ENCODE results near the gene IL17RC.
A peak's percentile ranks its signal among the peaks of the same experiment; 100 is the strongest.

Gene IL17RC

DNA sequence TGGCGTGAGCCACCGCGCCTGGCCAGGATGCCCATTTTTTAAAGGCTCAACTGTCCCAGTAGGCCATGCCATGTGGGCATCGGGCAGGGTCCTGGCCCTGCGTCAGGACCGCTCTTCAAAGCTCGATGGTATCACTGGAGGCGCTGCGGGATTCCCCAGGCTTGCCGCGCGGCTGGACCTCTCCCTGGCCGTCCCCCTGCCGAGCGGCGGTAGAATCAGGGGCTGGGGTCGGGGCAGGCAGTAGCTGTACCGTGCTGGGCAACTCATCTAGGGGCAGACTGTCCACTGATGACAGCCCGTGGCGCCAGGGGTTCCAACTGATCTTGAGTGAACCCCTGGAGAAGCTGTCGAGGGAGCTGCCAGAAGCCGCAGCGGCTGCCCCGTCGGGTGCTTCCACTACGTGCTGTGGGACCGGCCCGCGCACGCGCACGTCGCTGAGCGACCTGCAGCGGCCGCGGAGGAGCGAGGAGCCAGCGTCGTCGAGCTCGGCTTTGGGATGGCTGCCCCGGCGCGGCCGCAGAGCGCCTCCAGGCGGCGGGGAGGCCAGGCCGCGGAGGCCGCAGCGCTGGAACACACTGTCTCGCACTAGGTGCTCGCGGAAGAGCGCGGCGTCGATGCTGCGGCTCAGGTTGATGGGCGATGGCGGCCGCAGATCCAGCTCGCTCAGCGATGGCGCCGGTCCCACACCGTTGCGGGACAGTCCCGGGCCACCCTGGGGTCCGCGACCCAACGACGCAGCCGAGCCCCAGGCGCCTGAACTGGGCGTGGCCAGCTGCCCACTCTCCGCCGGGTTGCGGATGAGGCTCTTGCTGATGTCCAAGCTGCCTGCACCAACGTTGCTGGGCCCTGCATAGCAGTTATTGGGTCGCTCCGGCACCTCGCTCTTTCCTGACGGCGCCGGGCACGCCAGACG is 29.5 kb downstream of the IL17RC start:
- DNase-seq (ENCODE audit: low spot score), result peak; percentile 95

GRCh38 chr3:9947025-9947995 is 30.4 kb downstream of the IL17RC start:
- DNase-seq (ENCODE audit: low spot score), result peak; percentile 83

GRCh38 chr3:9948586-9948985 is 31.7 kb downstream of the IL17RC start:
- DNase-seq (ENCODE audit: low spot score), result no peak

DNA sequence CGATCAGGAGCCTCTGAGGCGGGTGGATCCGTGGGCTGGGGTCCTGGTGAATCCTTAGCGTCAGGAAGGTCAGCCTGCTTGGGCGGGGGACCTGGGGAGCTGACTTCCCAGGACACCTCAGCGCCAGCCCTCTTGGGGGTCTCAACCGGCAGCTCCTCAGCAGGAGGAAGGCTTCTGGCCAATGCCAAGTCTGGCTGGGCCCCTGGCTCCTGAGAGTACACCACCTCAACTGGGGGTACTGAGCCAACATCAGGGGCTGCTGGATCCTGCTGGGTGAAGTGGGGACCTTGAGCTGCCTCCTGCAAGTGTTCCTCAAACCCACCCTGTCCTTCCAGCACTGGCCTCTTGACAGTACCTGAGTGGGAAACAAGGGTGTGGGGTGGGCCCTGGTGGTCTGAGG is 32.2 kb downstream of the IL17RC start:
- no peak for DNase-seq (ENCODE audit: low spot score)

DNA sequence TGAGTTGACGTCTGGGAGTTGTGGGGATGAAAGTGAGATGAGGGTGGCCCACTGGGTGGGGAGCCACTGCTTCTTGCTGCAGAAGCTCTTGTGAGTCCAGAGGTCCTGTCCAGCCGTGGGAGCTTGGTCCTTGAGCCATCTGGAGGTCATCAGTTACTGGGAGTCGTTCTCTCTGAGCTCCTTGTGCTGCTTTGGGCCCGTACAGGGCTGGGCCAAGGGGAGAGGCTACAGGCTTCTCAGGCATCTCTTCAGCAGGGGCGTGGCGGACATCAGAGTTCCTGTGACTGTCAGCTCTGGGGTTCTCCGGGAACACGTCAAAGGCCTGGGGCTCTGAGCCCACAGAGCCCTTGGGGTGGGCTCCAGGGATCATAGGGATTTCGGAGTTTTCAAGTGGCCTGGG is 32.7 kb downstream of the IL17RC start:
- DNase-seq (ENCODE audit: low spot score), result no peak

- no peak for DNase-seq (ENCODE audit: low spot score)
Measured at GRCh38 chr3:9951126-9951525, 34.2 kb downstream of the IL17RC start.

- DNase-seq (ENCODE audit: low spot score), result no peak
Measured at GRCh38 chr3:9951598-9951961, 34.7 kb downstream of the IL17RC start.

DNA sequence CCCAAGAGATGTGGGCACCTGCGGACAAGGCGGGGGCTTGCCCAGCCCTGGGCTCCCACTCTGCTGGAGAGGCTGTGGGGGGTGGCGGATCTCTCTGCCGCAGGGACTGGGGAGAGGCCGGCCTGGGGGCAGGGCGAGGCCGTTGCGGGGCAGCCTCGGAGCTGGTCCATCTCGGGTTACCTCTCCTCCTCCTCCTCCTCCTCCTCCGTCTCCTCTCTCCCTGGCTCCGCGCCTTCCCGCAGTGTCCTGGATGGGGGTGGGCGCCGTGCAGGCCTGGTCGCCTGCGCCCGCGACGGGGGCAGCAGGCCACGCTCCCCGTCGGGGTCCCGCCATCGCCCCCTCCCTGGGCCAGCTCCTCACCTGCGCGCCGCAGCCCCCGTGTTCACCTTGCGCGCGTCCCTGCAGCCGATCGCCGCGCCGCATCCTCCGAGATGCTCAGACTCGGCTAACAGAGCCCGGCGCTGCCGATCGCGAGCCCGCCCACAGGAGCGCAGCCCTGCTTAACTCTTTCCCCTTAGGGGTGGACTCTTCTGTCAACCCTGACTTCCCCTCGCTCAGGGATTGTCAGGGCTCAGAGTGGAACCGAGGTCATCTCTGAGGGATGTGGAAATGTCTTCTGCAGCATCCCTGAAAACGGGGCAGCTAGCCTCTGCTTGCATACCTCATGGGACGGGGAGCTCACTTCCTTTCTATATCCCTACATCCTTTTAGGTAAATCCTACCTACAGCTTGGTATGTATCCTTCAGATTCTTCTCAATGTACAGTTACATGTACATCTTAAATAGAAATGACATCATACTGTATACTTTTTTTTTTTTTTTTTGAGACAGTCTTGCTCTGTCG is 35.3 kb downstream of the IL17RC start, which contains the start of gene PRRT3:
Gene PRRT3 (minus strand): TSS at position 447 of the 844 bp plus-strand sequence. CDS start 2,293 bp downstream, outside the sequence.
- peak; percentile 61 for DNase-seq (ENCODE audit: low spot score)

DNA sequence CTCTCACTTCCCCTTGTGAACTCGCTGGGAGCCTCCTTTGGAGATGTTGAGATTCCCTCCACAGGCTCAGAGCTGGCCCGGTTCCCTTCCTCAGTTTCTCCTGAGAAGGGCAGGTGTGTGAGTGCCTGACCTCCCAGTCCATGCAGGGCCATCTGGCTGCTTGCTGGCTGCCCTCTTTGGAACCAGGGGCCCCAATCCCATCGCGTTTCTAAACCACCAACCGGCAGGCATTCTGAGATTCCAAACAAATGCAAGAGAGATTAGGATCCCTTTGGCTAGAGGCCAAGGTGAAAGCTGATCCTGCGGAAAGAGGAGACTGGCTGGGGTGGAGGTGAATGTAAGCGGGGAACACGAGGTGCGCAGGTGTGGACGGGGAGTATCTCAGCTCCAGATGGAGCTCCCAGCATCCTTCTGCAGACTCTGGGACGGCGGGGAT is 38.2 kb downstream of the IL17RC start:
- DNase-seq (ENCODE audit: low spot score), result no peak

DNA sequence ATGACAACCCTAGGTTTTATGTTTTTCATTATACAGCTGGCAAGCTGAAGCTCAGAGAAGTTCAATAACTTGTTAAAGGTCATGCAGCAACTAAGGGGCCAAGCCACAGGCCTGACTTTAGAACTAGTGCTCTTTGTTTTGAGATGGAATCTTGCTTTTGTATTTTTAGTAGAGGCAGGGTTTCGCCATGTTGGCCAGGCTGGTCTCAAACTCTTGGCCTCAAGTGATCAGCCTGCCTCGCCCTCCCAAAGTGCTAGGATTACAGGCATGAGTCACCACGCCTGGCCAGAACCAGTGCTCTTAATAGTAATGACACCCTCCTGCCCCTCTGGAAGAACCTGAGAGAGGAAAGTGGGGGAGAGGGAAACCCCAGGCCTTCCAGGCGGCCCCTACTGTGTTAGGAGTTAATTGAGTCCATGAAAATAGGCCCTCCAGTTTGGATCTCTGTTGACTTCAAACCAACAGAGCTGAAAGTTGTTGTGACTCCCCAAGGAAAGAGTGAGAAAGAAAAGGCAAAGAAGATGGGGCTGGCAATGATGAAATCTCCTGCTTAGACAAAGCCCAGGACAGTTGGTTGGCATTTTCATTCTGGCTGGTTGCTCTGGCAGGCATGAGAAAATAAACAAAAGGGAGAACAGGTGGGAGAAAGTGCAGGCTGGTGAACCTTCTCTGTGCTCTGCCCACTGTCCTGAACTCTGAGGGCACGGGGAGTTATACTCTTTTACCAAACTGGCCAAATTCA is 38.9 kb downstream of the IL17RC start:
- no peak for DNase-seq (ENCODE audit: low spot score)

- DNase-seq (ENCODE audit: low spot score), result no peak
Measured at GRCh38 chr3:9957214-9957613, 40.3 kb downstream of the IL17RC start.

- DNase-seq (ENCODE audit: low spot score), result no peak
Measured at GRCh38 chr3:9965200-9965875, 48.4 kb downstream of the IL17RC start.

DNA sequence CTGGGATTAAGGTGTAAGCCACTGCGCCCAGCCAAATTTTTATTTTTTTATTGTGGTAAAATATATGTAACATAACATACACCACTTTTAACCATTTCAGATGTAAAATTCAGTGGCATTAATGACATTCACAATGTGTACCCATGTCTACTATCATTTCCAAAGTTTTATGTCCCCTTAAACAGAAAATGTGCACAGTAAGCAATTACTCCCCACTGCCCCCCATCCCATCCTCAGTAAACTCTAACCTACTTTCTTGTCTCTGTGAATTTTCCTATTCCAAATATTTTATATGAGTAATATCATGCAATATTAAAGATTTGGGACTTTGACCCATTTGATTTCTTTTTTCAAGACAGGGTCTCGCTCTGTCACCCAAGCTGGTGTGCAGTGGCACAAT is 49.9 kb downstream of the IL17RC start:
- DNase-seq (ENCODE audit: low spot score), result no peak

DNA sequence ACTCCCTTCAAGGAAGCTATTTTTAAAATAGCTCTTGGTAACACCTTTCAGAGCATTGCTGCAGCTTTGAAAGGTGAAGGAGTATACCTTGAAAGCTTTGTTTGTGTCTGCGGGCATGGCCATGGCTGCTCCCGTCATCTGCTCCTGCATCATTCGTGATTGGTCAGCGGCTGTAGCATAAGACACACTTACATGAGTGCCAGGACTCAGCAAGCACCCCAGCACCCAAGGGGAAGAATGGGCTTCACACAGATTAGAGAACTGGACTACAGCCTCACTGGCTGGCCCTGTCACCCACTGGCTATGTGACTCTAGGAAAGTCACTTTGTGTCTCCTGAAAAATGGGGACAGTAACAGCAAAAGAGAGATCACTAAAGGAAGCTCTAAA is 52.7 kb downstream of the IL17RC start:
- DNase-seq (ENCODE audit: low spot score), result no peak

DNA sequence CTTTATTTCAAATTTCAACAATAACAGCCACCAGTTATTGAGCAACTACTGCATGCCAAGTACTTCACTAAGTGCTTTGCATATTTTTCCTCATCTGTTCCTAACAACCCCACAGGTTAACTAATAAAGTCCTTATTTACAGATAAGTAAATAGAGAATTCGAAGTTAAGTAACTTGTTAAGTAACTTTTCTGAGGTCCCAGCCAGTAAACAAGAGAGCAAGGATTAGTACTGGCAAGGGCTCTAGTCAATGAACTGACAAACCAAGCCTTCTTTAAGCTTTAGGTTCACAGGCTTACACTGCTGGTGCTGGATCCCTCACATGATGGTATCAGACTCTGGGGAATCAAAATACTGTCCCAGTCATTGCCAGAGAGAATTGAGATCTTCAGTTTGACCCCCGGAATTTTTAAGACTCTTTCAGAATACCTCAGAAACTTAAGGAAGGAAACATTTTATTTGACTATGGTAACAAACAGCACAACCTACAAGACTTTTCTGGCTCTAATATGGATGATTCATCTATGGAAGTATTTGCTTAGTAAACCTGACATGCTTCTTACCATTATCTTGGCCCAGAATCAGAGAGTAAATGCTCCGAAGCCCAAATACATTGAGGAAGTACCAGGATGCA is 53.2 kb downstream of the IL17RC start:
- peak; percentile 79 for DNase-seq (ENCODE audit: low spot score)

DNA sequence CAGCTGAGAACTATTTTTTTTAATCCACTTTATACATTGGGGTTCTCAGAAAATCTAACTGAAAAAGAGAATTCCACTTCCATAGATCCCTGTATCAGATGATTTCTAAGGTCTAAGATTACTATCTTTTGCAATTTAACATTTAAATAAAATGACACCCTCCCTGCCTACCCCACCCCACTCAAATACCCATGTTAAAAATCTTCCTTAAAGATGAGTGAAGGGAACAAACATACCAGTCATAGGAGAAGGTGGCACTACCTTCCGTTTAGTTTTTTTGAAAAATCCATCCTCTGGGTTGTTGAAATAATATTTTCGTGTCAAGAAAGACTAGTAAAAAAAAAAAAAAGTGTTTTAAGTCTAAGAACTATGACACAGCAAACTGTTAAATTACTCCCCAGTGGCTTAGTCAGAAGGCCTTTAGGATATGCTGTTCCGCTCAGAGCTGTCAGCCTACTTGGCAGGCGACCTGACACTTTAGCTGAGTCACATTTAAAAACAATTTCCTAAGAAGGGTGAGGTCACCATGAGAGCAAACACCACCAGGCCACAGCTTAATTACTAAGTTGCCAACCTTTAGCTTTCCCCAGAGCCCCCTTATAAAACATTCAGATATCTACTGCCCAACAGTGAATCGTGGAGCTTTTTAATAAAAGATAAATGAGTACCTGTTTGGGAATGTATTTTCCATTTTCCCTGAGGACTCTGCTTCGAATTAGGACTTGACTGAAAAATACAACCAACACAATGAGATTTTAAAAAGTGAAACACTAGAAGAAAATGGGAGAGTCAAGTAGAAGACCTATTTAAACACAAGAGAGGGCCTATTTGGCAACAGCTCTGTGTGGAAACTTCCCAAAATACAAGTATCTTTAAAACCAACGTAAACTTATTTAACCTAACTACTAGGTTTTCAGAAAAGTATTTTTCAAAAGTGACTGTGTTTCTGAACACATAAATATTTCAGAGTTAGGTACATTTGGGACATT is 60.1 kb downstream of the IL17RC start:
- DNase-seq (ENCODE audit: low spot score), result peak; percentile 93

DNA sequence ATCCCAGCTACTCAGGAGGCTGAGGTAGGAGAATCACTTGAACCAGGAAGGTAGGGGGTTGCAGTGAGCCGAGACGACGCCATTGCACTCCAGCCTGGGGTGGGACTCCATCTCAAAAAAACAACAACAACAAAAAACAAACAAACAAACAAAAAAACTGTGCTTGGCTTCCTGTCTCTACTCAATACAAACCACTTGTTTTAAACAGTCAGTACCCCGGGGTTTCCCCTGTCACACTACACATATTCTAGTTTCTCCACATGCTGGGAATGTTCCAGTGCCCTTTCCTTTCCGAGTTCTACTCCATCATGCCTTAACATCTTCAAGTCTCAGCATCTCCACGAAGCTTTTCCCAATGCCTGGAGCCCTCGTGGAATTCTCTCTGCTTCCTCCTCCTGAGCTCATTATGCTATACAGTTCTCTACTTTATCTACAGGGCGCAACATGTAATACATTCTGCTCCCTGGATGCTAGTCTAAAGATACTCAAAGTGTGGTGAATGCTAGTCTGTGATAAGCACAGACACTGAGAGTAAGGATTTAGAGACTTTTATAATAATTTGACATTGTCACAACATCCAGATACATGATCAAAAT is 61.9 kb downstream of the IL17RC start:
- DNase-seq (ENCODE audit: low spot score), result no peak

GRCh38 chr3:9980251-9980650 is 63.4 kb downstream of the IL17RC start:
- DNase-seq (ENCODE audit: low spot score), result no peak

Data from AG08395 (cell line).